Lower leg skin (tissue), 4 donors: ENCODE data around the gene PRRX2. TPM values are rescaled to one million over a fixed set of nuclear protein-coding genes. Genes with fewer than 3 reads are reported as not detected.

Source experiments
- DNase-seq, 2 donors: peaks; one replicate each; pipeline ENCODE4 v3.0.0-alpha.2; 2019; ENCODE audit warnings: low spot score in 2 of 2
- H3K4me3 ChIP-seq: fragments of 200-600 bp; sonication (generic); 2 replicates; pipeline ENCODE4 v1.5.1; 2017; ENCODE audit warnings: mild to moderate bottlenecking, low read depth; ENCODE audit not compliant: poor library complexity, severe bottlenecking
- CTCF ChIP-seq, 3 donors: fragments of 450-650 bp; IDR thresholded peaks; one replicate each; pipeline ENCODE4 v1.5.1; 2016; ENCODE audit warnings: antibody characterized with exemption in 3 of 3, mild to moderate bottlenecking in 3 of 3, moderate library complexity in 2 of 3
- POLR2A ChIP-seq, 2 donors: fragments of 450-650 bp; IDR thresholded peaks; one replicate each; pipeline ENCODE4 v1.6.1; 2016 to 2017; ENCODE audit warnings: antibody characterized with exemption in 2 of 2, mild to moderate bottlenecking in 1 of 2, moderate library complexity in 1 of 2
- WGBS, 2 donors: methylation state at CpG; one replicate each; pipeline ENCODE4 v1.1.5; 2018; 5-methylcytosine and 5-hydroxymethylcytosine counted together
- intact Hi-C: fragments of 100-400 bp; cut with DNase I; formaldehyde crosslinking; loops from one replicate; pipeline ENCODE4 v1.15.0; 2023; ENCODE audit warnings: low total_unique reads
- total RNA-seq, 4 donors: library from RNA; depleted of rRNA; stranded (reverse); fragments of >200 nt; gene quantifications; one replicate each; pipeline ENCODE4 v1.1.0, GENCODE V29; 2016

Gene PRRX2
- total RNA-seq, 4 donors from 2014 or later: 10.7 to 24.1 (median 16.6) TPM

GRCh38 chr9:129724456-129725190 lies 59.2 kb downstream of the PRRX2 start:
- DNase-seq: no peak
- intact Hi-C loops: no loop called here
- 66 to 72% methylated on average over 16 of the region's 16 CpGs for WGBS, 2 donors
- no peak overlapping the region for H3K4me3 ChIP-seq
- TF ChIP-seq POLR2A (IDR thresholded peaks at IDR 0.05) (no peak), CTCF (IDR thresholded peaks at IDR 0.05) (no peak)

GRCh38 chr9:129725795-129726251 lies 60.4 kb downstream of the PRRX2 start:
- no peak for TF ChIP-seq CTCF (IDR thresholded peaks at IDR 0.05)
- no peak for TF ChIP-seq POLR2A (IDR thresholded peaks at IDR 0.05)
- H3K4me3 ChIP-seq: no peak overlapping the region
- DNase-seq: no peak
- WGBS, 2 donors: 18 to 26% methylated on average over 9 to 10 of the region's 10 CpGs
- intact Hi-C loops: no loop called here

GRCh38 chr9:129726322-129727160 lies 61.1 kb downstream of the PRRX2 start:
- no peak overlapping the region for H3K4me3 ChIP-seq
- peak; percentile 71 to 95 for DNase-seq
- WGBS, 2 donors: 10% methylated on average over 23 of the region's 23 CpGs
- no peak for TF ChIP-seq POLR2A (IDR thresholded peaks at IDR 0.05)
- TF ChIP-seq CTCF (IDR thresholded peaks at IDR 0.05): peak in 1 of 3 donors; percentile 87
- intact Hi-C loops: no loop called here

- intact Hi-C loops: no loop called here
- no peak for TF ChIP-seq POLR2A (IDR thresholded peaks at IDR 0.05)
- TF ChIP-seq CTCF (IDR thresholded peaks at IDR 0.05): no peak
- WGBS, 2 donors: 93 to 96% methylated on average over 7 of the region's 7 CpGs
- H3K4me3 ChIP-seq: no peak overlapping the region
- DNase-seq: no peak
These were observed 63.3 kb downstream of the PRRX2 start for GRCh38 chr9:129728744-129729143.

- H3K4me3 ChIP-seq: no peak overlapping the region
- WGBS, 2 donors: 44 to 48% methylated on average over 6 of the region's 6 CpGs
- intact Hi-C loops: no loop called here
- no peak for DNase-seq
- no peak for TF ChIP-seq CTCF (IDR thresholded peaks at IDR 0.05)
- TF ChIP-seq POLR2A (IDR thresholded peaks at IDR 0.05): no peak
These were observed 66.1 kb downstream of the PRRX2 start for GRCh38 chr9:129731477-129732085.
